ENCODE results near the gene AR. TPM values are rescaled to one million over a fixed set of nuclear protein-coding genes. Genes with fewer than 3 reads are reported as not detected.
A peak's percentile ranks its signal among the peaks of the same experiment; 100 is the strongest.

Gene AR
- total RNA-seq, 4 donors from 2014 or later: 19.7 to 75.3 (median 46.9) TPM

DNA sequence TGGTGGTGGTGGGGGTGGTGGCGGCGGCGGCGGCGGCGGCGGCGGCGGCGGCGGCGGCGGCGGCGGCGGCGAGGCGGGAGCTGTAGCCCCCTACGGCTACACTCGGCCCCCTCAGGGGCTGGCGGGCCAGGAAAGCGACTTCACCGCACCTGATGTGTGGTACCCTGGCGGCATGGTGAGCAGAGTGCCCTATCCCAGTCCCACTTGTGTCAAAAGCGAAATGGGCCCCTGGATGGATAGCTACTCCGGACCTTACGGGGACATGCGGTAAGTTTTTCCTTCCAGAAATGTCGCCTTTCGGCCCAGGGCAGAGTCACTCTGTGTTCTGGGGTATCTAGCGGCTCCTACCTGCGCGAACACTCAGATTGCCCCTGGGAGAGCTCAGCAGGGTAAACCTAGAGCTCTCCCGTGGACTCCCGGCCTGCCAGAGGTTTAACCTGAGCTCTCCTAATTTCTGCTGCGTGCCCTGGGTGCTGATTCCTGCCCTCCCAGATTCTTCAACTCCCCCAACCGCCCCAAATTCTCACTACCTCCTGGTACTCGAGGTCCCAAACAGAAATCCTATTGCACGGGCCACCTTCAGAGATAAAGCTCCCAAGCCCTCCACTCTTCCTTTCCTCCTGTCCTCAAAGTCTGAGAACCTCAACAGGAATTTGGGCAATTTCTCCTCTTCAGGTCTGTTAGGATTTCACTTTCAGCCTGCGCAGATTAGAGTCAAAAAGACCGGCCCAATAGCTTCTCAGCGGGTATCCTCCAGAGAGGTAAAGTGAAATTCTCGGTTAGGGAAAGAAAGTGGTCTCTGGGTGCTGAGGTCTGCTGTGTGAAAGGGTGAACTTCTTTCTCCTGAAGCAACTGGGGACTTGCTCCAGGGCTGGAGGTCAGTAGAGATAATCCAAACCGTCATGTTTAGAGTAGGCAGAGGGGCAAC lies 2.9 kb downstream of the AR start:
- H3K4me1 ChIP-seq: no peaks in the 10 kb centered on the region
- intact Hi-C loops (cut with DNase I; ENCODE audit: low total_unique reads): no loop called here
- TF ChIP-seq POLR2A (IDR thresholded peaks at IDR 0.05): no peak
- no peak for TF ChIP-seq CTCF (IDR thresholded peaks at IDR 0.05)
- no peaks in the 10 kb centered on the region for H3K36me3 ChIP-seq
- no peaks in the 10 kb centered on the region for H3K27me3 ChIP-seq
- H3K4me3 ChIP-seq: peak overlapping the region; percentile 45 to 57
- peak overlapping the region; percentile 87 to 93 for H3K27ac ChIP-seq
- H3K9me3 ChIP-seq: no peaks in the 10 kb centered on the region
- peak; percentile 15 to 21 for DNase-seq

DNA sequence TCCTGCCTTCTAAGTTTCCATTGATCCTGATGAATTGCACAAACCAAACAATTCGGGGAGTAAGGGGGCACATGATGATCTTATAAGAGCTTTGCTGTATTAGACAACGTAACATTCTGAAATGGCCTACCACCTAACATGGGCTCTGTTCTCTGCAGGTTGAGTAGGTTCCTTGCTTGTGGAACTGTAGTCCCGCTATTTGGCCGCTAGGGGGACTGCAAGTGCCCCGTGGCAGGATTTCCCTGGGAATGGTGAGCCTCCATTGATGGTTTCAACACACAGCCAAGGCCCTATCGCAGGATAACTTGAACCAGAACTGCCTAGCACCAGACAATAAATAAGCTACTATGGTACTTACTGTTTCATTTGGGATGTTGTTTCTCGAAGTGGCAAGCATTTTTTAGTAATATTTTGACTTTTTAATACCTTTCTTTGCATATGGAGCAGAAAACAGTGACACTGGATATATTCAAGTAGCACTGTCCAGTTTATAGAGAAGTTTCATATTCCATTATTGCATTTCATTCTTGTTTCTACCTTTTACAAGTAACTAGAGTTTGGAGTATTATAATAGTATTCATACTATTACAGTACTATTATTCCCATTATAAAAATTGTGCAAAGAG lies 11.9 kb downstream of the AR start:
- Histone ChIP-seq H3K9me3 (no peaks in the 10 kb centered on the region), H3K4me3 (no peak overlapping the region), H3K4me1 (no peaks in the 10 kb centered on the region), H3K27me3 (peaks cover 0 to 6% of the 10 kb centered on the region in 2 donors), H3K27ac (no peak overlapping the region), H3K36me3 (no peaks in the 10 kb centered on the region)
- intact Hi-C loops (cut with DNase I; ENCODE audit: low total_unique reads): no loop called here
- peak in 1 of 2 donors; percentile 13 for DNase-seq
- TF ChIP-seq POLR2A (IDR thresholded peaks at IDR 0.05) (no peak), CTCF (IDR thresholded peaks at IDR 0.05) (peak in 3 of 4 experiments; percentile 34 to 54 (median 42))

DNA sequence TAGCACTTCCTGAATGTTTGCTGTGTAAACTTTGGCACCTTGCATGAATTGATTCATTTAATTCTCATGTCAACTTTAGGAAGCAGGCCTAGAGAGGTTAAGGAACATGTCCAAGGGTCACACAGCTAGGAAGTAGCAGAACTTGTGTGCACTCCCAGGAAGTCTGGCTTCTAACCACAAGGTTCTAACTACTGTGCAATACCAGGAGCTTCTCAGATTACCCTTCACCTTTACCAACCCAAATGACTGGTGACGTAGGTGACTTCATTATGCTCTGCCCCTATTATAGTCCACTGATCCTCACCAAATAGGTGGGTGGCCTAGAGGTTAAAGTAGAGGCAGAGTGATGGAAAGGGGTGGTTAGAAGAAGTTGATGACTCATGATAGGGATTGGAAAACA lies 14.4 kb downstream of the AR start:
- no peak overlapping the region for H3K27ac ChIP-seq
- H3K36me3 ChIP-seq: no peaks in the 10 kb centered on the region
- DNase-seq: no peak
- TF ChIP-seq CTCF (IDR thresholded peaks at IDR 0.05): no peak
- TF ChIP-seq POLR2A (IDR thresholded peaks at IDR 0.05): no peak
- intact Hi-C loops (cut with DNase I; ENCODE audit: low total_unique reads): no loop called here
- H3K27me3 ChIP-seq: peaks cover 0 to 6% of the 10 kb centered on the region in 2 donors
- no peak overlapping the region for H3K4me3 ChIP-seq
- H3K9me3 ChIP-seq: no peaks in the 10 kb centered on the region
- H3K4me1 ChIP-seq: no peaks in the 10 kb centered on the region

DNA sequence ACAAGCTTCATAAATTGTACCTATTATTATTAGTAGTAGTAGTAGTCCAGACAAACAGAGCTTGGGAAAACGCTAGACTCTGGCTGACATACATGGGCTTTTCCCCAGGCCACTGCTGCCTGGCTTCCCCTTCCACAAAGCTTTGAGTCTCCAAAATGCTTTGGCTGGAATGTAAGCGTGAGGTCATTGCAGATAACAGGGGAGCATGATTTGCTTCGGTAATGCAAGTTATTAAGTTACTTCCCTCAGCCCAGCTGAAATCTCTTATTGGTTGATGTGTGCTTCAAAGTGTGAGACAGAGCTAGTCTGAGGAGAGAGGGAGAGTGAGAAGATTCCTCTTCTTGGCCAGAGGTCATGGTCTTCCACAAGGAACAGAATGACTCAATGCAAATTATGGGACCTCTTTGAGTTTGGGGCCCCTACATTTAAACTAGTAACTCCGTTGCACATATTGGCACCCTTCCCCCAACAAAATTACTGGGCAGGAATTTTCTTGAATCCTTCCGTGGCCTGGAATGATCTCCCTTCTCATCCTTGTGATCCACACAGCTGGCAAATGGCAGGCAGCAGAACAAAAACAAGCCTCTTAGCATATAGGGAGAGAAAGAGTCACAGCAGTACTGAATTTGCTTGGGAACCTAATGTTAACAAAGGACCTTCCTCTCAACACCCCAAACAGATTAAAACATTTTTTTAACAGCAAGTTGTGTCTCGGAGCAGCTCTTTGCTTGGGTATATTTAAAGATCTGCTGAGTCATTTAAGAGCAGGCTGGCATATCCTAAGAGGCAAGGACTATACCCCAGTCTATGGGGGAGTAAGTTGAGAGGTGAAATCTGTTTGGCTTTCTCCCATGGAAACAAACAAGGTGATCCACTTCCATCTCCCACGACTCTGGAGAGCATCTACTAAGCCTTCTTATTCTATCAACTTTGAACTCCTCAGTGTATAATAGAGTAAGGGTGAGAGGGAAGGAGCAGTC lies 19.9 kb downstream of the AR start:
- H3K4me1 ChIP-seq: no peaks in the 10 kb centered on the region
- DNase-seq: peak; percentile 18 to 28
- peak overlapping the region; percentile 29 to 30 for H3K27ac ChIP-seq
- no peak for TF ChIP-seq POLR2A (IDR thresholded peaks at IDR 0.05)
- no peak for TF ChIP-seq CTCF (IDR thresholded peaks at IDR 0.05)
- intact Hi-C loops (cut with DNase I; ENCODE audit: low total_unique reads): no loop called here
- H3K9me3 ChIP-seq: no peaks in the 10 kb centered on the region
- H3K36me3 ChIP-seq: no peaks in the 10 kb centered on the region
- no peaks in the 10 kb centered on the region for H3K27me3 ChIP-seq
- no peak overlapping the region for H3K4me3 ChIP-seq
